Stimulated activated CD8-positive, alpha-beta memory T cell treated with anti-CD3 and anti-CD28 coated beads, Interleukin-12 subunit alpha, Interleukin-12 subunit beta, amount 100 ng/mL, for 4 hours (primary cell): Measurements from ENCODE around the gene TTLL10.

Experiments
- DNase-seq: peaks from one replicate; pipeline ENCODE4 v3.0.0-alpha.2; 2020; ENCODE audit warnings: low read depth

The TTLL10 gene

DNA sequence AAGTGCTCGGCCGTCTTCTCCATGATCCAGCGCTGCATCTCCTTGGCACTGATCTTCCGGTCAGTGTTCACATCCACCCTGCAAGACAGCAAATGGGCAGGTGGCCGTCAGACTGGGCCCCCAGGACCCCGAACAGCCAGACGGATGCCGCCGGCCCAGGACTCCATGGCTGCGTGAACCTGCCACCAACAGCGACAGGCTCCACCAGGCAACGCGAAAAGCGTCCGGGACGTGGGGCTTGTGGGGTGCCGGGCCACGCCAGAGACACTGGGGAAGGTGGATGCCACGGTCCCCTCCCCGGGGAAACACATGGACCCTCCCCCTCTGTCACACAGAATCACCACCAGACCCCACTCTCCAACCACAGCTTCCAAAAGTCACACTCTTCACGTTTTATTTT, 50.2 kb downstream of the TTLL10 start:
- no peak for DNase-seq

DNA sequence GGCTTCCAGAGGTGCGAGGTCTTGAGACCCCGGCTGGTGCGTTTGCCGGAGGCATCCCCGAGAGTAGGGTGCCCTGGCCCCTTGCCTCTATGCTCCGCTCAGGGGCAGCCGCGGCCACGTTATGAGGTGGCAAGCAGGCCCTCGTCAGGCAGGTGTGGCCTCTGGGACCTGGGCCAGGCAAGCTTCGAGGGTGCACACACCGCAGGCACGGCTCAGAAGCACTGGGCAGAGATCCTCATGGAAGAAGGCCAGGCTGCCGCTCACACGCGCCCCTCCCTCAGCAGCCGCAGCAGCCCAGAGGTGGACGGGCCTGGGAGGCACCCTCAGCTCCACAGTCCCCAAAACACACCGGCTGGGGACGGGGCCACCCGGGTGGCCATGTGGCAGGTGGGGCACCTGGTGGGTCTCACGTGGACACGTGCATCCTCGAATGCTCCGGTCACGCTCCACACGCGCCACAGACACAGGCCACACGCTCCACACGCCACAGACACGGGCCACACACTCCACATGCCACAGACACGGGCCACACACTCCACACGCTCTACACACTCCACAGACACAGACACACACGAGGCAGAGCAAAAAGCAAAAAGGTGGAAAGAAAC, 51.7 kb downstream of the TTLL10 start:
- DNase-seq = no peak

DNA sequence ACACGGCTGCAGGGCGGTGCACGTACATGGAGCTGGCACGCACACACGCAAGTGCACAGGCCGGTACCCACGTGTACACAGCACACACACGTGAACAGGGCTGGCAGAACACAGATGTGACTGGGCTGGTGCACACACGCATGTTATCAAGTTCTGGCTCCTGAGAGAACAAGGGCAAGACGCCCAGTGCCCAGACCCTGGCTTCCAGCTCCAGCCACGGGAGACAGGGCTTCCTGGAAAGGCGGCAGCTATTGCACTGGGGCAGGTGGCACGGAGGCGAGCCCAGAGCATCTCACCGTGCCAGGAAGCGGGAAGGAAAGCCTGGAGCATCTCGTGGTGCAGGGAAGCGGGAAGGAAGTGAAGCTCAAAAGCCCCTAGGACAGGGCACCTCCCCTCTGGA, 52.2 kb downstream of the TTLL10 start:
- no peak for DNase-seq

DNA sequence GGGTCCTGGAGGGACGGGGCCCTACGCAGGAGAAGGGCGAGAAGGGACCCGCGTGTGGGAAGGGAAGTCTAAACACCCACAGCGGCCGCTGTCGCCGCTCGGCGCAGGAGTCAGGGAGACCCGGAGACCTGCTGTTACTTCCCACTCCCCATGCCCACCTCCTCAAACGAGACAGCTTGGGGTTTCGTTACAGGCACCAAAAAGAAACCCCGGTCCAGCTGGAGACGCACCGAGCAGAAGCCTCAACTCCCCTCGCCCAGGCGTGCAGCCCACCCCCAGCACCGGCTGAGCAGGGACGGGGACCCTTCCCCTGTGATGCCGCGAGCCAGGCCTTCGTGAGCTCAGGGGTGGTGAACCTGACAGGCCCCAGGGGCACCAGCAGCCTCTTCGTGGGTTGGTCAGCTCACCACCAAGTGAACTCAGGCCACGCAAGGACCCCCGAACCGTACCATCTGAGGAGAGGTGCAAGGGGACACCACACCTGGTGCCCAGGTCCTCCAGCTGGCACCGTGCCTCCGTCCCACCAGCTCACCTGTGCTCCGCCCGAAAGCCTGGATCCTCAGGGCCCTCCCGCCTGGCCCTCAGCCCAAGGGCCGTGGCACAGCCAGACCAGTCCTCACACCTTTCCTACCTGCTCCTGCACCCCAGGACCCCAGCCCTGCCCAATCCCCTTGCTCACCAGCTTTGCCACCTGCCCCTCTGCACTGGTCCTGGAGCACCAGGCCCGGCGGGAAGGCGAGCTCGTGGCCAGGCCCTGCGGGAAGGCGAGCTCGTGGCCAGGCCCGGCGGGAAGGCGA, 53.1 kb downstream of the TTLL10 start:
- no peak for DNase-seq

DNA sequence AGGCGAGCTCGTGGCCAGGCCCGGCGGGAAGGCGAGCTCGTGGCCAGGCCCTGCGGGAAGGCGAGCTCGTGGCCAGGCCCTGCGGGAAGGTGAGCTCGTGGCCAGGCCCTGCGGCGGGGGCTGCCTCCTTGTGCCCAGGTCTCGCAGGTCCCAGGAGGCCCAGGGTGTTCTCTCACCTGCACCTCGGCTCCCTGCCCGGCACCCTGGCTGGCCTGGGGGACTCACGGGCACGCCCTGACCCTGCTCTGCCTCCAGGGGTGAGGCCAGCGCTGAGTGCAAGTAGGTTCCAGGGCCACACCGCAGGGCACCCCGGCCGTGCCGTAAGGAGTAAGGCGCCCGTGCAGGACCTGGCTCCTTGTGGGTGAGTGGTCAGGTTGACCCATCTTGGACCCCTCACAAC, 53.7 kb downstream of the TTLL10 start:
- DNase-seq = no peak

DNA sequence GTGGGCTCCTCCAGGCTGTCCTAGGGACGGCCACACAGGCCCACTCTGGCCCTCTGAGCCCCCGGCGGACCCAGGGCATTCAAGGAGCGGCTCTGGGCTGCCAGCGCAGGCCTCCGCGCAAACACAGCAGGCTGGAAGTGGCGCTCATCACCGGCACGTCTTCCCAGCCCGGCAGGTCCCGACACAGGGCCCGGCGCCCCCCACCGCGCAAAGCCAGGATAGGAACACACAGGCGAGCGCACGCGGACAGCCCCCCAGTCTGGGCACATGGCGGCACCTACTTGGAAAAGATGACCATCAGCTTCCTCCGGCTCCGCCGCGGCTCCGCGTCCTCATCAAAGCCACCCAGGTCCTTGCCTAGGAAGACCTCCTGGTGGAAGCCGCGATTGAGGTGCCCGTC, 54.5 kb downstream of the TTLL10 start:
- DNase-seq = no peak

DNA sequence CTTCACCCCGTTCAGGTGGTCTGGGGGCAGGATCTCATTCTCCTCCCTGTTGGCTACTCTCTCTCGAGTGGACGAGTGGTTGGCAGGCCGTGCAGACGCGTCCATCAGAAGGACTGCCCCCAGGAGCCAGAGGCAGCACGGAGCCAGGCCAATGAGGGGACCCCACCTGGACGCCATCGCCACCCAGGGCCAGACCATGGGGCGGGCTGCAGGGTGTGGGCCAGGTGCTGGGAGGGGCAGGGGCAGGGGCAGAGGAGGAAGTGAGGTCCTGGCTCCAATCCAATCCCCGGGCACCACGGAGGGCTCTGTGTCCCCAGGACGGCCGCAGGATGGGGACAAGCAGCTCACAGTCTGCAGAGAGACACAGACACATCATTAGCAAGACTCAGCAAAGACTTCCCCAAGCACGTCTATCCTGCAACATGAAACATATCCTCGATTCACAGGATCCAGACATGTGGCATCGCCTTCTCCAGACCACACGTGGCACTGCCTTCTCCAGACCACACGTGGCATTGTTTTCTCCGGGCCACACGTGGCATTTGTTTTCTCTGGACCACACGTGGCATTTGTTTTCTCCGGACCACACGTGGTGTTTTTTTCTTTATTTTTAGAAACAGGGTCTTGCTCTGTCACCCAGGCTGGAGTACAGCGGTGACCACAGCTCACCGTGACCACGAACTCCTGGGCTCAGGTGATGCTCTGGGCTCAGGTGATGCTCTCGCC, 55.1 kb downstream of the TTLL10 start:
- DNase-seq = no peak

- no peak for DNase-seq
Measured at GRCh38 chr1:1229770-1230169, 56.1 kb downstream of the TTLL10 start.

GRCh38 chr1:1230656-1231399, 57.1 kb downstream of the TTLL10 start:
- no peak for DNase-seq

GRCh38 chr1:1231400-1232207, 57.9 kb downstream of the TTLL10 start, which contains the start of gene SDF4:
TSS of gene SDF4 (minus strand) at chr1:1232001. CDS start at chr1:1228772, 3,229 bp downstream.
- DNase-seq = peak; percentile 95

DNA sequence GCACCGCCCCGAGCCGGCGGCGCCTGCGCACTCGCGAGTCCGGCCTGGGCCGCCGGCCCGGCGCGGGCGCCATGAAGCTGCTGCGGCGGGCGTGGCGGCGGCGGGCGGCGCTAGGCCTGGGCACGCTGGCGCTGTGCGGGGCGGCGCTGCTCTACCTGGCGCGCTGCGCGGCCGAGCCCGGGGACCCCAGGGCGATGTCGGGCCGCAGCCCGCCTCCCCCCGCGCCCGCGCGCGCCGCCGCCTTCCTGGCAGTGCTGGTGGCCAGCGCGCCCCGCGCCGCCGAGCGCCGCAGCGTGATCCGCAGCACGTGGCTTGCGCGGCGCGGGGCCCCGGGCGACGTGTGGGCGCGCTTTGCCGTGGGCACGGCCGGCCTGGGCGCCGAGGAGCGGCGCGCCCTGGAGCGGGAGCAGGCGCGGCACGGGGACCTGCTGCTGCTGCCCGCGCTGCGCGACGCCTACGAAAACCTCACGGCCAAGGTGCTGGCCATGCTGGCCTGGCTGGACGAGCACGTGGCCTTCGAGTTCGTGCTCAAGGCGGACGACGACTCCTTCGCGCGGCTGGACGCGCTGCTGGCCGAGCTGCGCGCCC, 58.6 kb downstream of the TTLL10 start, which contains the start of gene B3GALT6:
TSS of gene B3GALT6 (plus strand) at position 30 of the 588 bp plus-strand sequence. CDS start at position 72, 42 bp downstream.
- DNase-seq = no peak

GRCh38 chr1:1232796-1233566, 59.3 kb downstream of the TTLL10 start:
- no peak for DNase-seq

DNA sequence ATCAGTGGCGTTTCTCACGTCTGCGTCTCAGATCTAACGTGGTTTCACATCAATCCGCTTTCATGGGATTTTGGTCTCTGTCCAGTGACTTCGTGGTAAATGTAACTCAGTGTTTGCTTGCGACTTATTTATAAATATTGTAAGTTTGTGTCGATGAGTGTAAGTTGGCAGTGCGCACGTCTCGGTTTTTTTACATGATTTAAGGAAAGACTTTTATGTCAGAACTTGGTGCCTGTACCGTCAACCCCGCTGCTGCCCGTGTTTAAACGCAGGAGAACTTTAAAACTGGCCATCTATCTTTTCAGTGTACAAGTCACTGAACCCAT, 59.9 kb downstream of the TTLL10 start:
- DNase-seq = no peak

DNA sequence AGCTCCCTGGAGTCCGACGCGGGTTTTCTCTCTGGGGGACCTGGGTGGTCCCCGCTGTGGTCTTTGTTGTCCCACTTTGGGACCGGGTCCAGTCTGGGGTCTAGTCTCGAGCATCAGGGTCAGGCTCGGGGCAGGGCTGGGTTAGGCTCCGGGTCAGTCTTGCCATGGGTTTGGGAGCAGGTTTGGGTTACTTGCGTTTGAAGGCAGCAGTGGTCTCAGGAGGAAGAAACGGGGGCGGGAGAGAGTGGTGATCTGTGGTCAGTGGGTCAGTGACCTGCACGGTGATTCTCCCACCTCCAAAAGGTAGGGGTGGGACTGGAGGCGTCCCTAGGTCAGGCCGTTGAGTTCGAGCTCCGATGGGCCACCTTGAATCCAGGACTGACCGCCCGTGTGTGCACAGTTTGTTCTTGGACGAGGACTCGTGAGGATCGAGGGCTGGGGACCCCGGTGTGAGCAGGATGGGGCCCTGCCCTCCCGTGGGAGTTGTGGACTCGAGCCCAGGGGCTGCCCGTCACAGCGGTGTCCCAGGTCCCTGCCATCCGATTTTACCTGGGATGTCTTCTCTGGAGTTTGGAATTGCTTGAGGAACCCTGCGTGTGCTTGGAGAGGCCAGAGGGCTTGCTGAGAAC, 60.6 kb downstream of the TTLL10 start:
- DNase-seq = no peak

DNA sequence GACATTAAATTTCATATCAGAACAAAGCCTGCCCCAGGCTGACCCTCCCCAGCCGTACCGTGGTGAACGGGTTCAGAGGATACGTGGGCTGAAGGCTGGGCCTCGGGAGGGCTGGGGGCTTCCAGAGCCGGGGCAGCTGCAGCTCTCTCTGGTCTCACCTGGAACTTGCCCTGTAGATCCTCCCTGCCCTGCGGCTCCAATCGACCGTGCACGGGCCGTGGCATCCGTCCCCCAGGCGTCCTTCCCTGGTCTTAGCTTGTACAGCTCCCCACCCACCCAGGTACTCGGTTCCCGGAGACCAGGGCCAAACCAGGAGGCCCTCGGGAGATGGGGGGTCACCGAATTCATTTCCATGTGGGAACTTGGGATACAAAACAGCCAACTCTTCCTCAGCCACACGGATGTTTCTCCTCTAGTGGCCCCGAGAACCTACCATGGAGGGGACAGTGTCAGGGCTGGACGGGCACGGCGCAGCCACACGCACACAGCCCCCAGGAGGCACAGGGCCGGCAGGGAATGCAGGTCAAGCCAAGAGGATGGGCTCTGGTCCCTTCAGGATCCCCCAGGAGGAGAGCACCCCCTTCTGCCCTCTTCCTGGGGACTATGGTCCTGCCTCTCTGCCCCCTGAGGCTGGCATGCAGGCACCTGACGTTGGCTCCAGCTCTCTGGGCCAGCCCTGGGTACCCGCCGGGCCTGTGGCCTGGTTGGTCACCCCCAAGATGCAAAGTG, 61.5 kb downstream of the TTLL10 start:
- no peak for DNase-seq

GRCh38 chr1:1236176-1236763, 62.6 kb downstream of the TTLL10 start:
- DNase-seq = no peak

DNA sequence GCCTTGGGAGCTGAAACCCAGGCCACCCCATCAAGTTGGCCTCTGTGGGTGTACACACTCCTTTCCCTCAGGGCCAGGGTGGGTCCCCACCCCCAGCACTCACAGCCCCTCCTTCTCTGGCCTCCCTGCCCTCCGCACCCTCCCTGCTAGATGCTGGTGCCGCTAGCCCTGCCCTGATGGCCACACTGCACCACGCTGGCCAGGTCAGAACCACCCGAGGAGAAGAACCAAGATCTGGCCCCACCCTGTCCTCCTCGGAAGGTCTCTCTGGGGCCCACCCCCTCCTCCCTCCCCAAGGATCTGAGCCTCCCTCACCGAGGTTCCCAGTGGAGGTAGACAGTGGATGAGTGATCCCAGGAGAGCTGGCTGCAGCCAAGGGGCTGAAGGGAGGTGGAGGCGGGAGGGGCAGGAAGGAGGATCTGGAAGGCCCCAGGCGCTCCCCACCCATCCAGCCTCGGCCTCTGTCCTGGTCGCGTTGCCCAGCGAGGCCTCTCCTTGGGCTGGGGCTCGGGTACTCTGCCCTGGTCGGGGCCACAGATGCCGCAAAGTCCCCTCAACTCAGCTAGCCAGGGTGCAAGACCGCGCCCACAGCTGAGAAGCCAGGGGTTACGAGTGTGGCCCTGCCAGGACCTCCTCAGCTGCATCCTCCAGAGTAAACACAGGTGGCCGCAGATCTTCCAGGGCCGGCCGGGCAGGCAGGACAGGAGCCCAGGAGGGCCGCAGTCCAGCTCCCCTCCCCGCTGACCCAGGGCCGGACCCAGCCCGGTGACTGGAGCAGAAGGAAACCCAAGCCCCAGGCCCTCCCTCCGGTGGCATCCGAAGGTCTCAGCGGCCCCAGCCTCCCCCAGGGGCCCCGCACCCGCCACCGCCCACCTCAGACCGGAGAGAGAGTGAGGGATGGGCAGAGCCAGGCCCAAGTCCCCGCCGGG, 63.5 kb downstream of the TTLL10 start:
- DNase-seq = no peak
